ENCODE results near the gene DLL1. TPM values are rescaled to one million over a fixed set of nuclear protein-coding genes. Genes with fewer than 3 reads are reported as not detected.

Gene DLL1
- total and polyA plus RNA-seq, 2 donors from 2014 or later = 4.5 to 11.9 TPM

GRCh38 chr6:170253226-170253909, 37.5 kb downstream of the DLL1 start:
- Histone ChIP-seq H3K4me1 (ENCODE audit: control insufficient read depth in 2 of 3, insufficient read depth in 2 of 3, low read depth in 1 of 3, low read length in 3 of 3) (no peaks in the 10 kb centered on the region), H3K9me3 (ENCODE audit: control insufficient read depth in 2 of 3, insufficient read depth in 1 of 3, low read length in 3 of 3) (no peaks in the 10 kb centered on the region), H3K9ac (ENCODE audit: low read length in 3 of 3) (no peak overlapping the region), H3K4me3 (ENCODE audit: low read length in 3 of 3) (no peak overlapping the region), H3K27me3 (ENCODE audit: control insufficient read depth, insufficient read depth, low read length) (no peaks in the 10 kb centered on the region), H3K36me3 (ENCODE audit: control insufficient read depth in 2 of 3, insufficient read depth in 3 of 3, low read length in 3 of 3) (no peaks in the 10 kb centered on the region), H3K27ac (ENCODE audit: low read depth in 2 of 2, low read length in 2 of 2) (no peak overlapping the region)
- TF ChIP-seq CTCF (IDR thresholded peaks at IDR 0.05; ENCODE audit: borderline replicate concordance, extremely low read depth, insufficient read depth) = no peak
- no peak for FAIRE-seq
- no peak for DNase-seq
- intact Hi-C loops (cut with DNase I) = no loop called here

- DNase-seq = peak in 1 of 5 donors; percentile 62
- intact Hi-C loops (cut with DNase I) = no loop called here
- Histone ChIP-seq H3K9me3 (ENCODE audit: control insufficient read depth in 2 of 3, insufficient read depth in 1 of 3, low read length in 3 of 3) (no peaks in the 10 kb centered on the region), H3K4me3 (ENCODE audit: low read length in 3 of 3) (no peak overlapping the region), H3K27ac (ENCODE audit: low read depth in 2 of 2, low read length in 2 of 2) (no peak overlapping the region), H3K36me3 (ENCODE audit: control insufficient read depth in 2 of 3, insufficient read depth in 3 of 3, low read length in 3 of 3) (no peaks in the 10 kb centered on the region), H3K27me3 (ENCODE audit: control insufficient read depth, insufficient read depth, low read length) (no peaks in the 10 kb centered on the region), H3K4me1 (ENCODE audit: control insufficient read depth in 2 of 3, insufficient read depth in 2 of 3, low read depth in 1 of 3, low read length in 3 of 3) (peaks cover 0 to 2% (median 0%) of the 10 kb centered on the region in 3 donors), H3K9ac (ENCODE audit: low read length in 3 of 3) (no peak overlapping the region)
- TF ChIP-seq CTCF (IDR thresholded peaks at IDR 0.05; ENCODE audit: borderline replicate concordance, extremely low read depth, insufficient read depth) = no peak
- FAIRE-seq = no peak
Measured at GRCh38 chr6:170251776-170252571, 38.9 kb downstream of the DLL1 start.

- intact Hi-C loops (cut with DNase I) = no loop called here
Measured at GRCh38 chr6:170250981-170251775, 39.7 kb downstream of the DLL1 start.

More at GRCh38 chr6:170250981-170251775, 39.7 kb downstream of the DLL1 start:
- no peaks in the 10 kb centered on the region for H3K36me3 ChIP-seq (ENCODE audit: control insufficient read depth in 2 of 3, insufficient read depth in 3 of 3, low read length in 3 of 3)
- H3K9ac ChIP-seq (ENCODE audit: low read length in 3 of 3) = no peak overlapping the region
- TF ChIP-seq CTCF (IDR thresholded peaks at IDR 0.05; ENCODE audit: borderline replicate concordance, extremely low read depth, insufficient read depth) = no peak
- no peaks in the 10 kb centered on the region for H3K27me3 ChIP-seq (ENCODE audit: control insufficient read depth, insufficient read depth, low read length)
- peak in 1 of 5 donors; percentile 66 for DNase-seq
- H3K4me1 ChIP-seq (ENCODE audit: control insufficient read depth in 2 of 3, insufficient read depth in 2 of 3, low read depth in 1 of 3, low read length in 3 of 3) = peaks cover 0 to 2% (median 0%) of the 10 kb centered on the region in 3 donors
- no peak overlapping the region for H3K4me3 ChIP-seq (ENCODE audit: low read length in 3 of 3)
- no peak overlapping the region for H3K27ac ChIP-seq (ENCODE audit: low read depth in 2 of 2, low read length in 2 of 2)
- H3K9me3 ChIP-seq (ENCODE audit: control insufficient read depth in 2 of 3, insufficient read depth in 1 of 3, low read length in 3 of 3) = no peaks in the 10 kb centered on the region
- no peak for FAIRE-seq
